Erythroblast (primary cell): ENCODE data around the gene RAP1GAP.

Source experiments
- DNase-seq, 2 experiments: peaks; one replicate each; lab custom pipeline; 2025; lab: John Stamatoyannopoulos, UW
- GATA1 ChIP-seq: IDR thresholded peaks from 2 replicates; pipeline ENCODE4 v1.6.1; 2011; ENCODE audit warnings: low read depth, mild to moderate bottlenecking, control low read depth, low read length, moderate library complexity
- POLR2A ChIP-seq: IDR thresholded peaks from 2 replicates; pipeline ENCODE4 v1.6.1; 2011; ENCODE audit warnings: mild to moderate bottlenecking, low read length

RAP1GAP gene

DNA sequence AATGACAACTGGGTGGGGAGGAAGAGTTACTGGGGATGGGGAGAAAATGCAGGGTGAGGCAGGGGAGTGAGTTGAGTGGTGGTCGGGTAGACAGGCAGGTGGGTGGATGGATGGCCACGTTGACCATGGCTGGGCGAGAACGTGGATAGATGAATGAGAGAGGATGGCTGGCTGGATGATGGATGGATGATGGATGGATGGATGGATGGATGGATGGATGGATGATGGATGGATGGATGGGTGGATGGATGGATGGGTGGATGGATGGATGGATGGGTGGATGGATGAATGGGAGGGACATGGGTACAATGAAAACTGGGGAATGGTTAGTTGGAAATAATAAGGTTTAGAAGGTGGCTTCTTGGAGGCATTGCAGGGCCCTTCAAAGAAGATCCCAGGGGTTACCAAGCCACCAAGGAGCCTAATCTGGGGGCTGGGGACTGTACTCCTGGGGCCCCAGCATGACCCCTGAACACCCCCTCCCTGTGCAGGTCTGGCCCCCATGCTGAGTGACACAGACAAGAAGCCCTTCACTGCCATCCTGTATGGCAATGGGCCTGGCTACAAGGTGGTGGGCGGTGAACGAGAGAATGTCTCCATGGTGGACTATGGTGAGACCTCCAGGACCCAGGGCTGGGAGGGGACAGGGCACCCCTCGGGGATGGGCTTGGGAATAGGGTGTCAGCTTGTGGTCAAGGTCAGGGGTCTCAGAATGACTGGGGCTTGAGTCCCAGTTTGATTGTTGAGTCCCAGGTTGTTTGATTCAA, 92.9 kb downstream of the RAP1GAP start:
- DNase-seq: no peak
- TF ChIP-seq GATA1 (no peak), POLR2A (no peak)

DNA sequence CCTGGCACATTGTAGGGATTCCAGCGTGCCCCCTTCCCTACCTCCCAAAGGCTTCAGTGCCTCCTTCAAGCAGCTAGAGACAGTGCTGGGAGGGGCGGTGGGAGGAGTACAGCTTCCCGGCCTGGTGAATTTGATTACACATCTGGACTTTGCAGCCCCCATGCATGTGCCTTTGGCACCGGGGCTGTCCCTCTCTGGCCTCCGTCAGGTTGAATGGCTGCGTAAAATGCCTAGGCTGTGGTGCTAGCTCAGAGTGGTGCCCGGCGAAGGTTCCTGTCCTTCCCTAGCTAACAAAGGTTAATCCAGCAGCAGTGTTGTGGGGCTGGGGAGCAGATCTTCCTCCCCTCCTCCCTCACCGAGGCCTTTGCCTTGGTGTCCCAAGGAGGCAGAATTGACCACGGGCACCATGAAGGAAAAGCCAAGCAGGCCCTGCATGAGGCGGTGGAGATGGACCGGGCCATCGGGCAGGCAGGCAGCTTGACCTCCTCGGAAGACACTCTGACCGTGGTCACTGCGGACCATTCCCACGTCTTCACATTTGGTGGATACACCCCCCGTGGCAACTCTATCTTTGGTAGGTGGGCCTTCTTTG, 93.7 kb downstream of the RAP1GAP start:
- TF ChIP-seq GATA1: no peak
- no peak for TF ChIP-seq POLR2A
- DNase-seq: no peak

GRCh38 chr1:21574466-21575151, 94.5 kb downstream of the RAP1GAP start:
- DNase-seq: no peak
- TF ChIP-seq POLR2A (no peak), GATA1 (no peak)

GRCh38 chr1:21573971-21574465, 95.1 kb downstream of the RAP1GAP start:
- no peak for TF ChIP-seq GATA1
- no peak for TF ChIP-seq POLR2A
- DNase-seq: peak in 1 of 2 experiments; percentile 58

GRCh38 chr1:21573475-21573874, 95.7 kb downstream of the RAP1GAP start:
- TF ChIP-seq POLR2A (no peak), GATA1 (no peak)
- no peak for DNase-seq

DNA sequence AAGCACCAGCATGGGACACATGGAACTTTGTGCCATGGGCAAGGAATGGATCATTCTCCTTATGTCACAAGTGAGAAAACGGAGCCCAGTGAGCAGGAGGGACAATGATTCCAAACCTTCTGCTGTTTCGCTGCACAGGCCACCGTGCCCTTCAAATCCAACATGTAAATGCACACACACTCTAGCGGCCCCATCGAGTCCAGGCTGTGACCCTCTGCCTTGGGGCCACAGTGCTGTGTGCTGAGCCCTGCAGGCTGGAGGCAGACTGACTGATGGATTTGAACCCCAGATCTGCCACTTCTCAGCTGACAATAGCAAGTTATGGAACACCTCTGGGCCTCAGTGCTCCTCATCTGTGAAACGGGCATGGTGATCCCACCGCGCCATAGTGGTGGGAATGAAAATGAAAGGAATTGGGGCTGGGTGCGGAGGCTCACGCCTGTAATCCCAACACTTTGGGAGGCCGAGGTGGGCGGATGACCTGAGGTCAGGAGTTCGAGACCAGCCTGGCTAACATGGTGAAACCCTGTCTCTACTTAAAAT, 96.4 kb downstream of the RAP1GAP start:
- TF ChIP-seq GATA1 (no peak), POLR2A (no peak)

DNA sequence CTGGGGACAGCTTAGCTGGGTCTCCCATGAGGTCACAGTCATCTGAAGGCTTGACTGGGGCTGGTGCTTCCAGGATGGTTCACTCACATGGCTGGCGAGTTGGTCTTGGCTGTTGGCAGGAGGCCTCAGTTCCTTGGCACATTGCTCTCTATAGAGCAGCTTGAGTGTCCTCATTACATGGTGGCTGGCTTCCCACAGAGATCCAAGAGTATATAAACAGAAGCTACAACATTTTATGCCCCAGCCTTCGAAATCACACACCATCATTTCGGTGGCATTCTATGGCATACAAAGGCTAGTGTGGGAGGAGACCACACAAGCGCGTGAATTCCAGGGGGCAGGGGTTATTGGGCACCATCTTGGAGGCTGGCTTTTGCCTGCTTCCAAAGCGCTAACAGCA, 96.9 kb downstream of the RAP1GAP start:
- DNase-seq: no peak
- TF ChIP-seq GATA1 (no peak), POLR2A (no peak)

More for the DNA sequence above, 96.4 kb downstream of the RAP1GAP start:
- no peak for DNase-seq

DNA sequence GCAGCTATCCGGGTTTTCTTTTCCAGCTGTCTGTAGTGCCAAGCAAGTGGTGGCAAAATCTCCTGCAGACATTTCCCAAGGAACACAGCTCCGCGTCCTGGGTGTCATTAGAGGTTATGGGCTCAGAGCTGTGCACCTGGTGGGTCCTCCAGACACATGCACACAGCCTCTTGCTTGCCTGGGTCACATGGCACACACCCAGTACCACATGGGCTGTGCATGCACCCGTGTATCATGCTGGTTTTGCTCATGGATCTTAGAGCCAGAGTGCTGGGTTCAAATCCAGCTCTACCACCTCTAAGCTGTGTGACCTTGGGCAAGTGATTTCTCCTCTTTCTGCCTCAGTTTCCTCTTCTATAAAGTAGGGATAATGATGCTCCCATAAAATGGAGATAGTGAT, 98.3 kb downstream of the RAP1GAP start:
- no peak for DNase-seq
- TF ChIP-seq POLR2A: no peak
- no peak for TF ChIP-seq GATA1

DNA sequence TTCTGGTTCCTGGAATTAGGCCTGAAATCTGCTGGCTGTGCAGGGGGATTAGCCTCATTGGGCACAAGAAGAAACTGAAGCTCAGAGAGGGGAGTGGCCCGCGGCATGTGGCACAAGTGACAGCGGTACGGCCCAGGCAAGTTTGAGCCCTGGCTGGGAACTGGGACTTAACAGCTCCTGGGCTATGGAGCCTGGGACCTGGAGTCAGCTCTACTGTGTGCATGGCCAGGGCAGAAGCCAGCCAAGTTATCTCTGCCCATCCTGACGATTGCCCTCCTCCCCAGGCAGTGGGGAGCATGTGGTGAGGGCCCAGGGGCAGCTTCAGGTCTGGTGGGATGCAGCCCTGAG, 98.7 kb downstream of the RAP1GAP start:
- no peak for DNase-seq
- no peak for TF ChIP-seq GATA1

- no peak for TF ChIP-seq POLR2A
- no peak for TF ChIP-seq GATA1
- no peak for DNase-seq
Observed at GRCh38 chr1:21569820-21570527, 99.2 kb downstream of the RAP1GAP start.

DNA sequence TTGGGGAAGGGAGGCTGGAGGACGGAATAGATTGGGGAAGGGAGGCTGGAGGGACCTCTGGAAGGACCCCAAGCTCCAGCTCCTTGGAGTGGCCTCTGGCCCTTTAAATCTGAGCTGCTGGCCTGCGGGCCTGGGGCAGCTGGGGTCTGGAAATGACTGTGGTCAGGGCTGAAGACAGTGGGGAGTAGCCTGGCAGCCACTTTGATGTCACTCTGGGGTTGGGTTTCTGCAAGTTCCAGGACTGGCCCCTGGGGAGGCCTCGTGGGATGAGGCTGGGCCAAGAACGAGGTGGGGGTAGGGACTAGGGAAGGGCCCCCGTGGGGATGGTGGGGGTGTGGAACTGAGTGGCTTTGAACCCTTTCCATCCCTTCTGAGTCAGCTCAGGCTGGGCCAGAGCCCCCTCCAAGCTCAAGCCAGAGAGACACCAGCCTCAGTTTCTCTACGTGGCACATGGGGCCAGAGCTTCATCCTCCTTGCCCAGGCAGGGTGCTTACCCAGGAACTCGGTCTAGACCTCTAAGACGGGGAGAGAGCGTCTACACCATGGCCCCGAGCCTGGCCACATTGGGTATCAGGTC, 100.3 kb downstream of the RAP1GAP start:
- TF ChIP-seq POLR2A: no peak
- no peak for TF ChIP-seq GATA1
- no peak for DNase-seq

DNA sequence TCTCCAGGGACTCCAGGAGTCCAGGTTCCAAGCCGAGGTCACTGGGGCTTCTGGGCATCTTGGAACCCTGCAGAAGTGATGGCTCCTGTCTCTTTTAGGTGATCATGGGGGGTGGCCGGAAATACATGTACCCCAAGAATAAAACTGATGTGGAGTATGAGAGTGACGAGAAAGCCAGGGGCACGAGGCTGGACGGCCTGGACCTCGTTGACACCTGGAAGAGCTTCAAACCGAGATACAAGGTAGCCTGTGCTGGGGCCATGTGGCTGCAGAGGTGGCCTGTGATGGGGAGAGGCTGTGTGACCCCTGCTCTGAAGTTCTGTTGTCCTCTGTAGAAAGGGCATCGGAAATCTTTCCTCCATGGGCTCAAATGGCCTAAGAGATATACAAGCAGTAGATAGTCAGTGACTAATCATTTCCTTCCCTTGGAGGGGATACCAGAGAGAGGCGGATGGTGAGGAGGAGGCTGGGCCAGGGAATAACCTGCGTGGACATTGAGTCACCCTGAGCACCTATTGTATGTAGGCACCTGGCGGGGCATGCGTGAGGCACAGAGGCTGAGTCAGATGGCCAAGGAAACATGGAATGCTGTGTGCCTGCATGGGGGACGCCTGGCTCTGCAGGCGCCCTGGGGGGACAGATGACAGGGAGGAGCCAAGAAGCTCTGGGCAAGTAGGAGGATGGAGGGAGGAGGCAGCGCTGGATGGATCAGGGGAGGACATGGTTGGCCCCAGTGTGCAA, 101.0 kb downstream of the RAP1GAP start:
- no peak for TF ChIP-seq POLR2A
- no peak for TF ChIP-seq GATA1
- no peak for DNase-seq
